HCT116 (cell line): ENCODE results near the gene TXNRD3. TPM values are rescaled to one million over a fixed set of nuclear protein-coding genes. Genes with fewer than 3 reads are reported as not detected.

Experiments
- ATAC-seq: fragments of 200-7000 bp; cut with Tn5 transposase; 2 replicates; pipeline ENCODE4 v1.9.1; 2020; ENCODE audit warnings: mild to moderate bottlenecking, moderate library complexity
- BruUV-seq: library from RNA; stranded (reverse); fragments of 400-500 nt; replicated peaks from 2 replicates; lab custom pipeline; 2021; lab: Mats Ljungman, UMichigan
- CTCF ChIA-PET: fragments of 300-600 bp; sonication (Branson Sonifier 250); formaldehyde crosslinking; loops from one replicate; lab custom pipeline; 2021; ENCODE audit warnings: antibody characterized with exemption; lab: Charles Lee
- POLR2A ChIA-PET: fragments of 300-600, 350-600 bp; sonication (Branson Sonifier 250); formaldehyde crosslinking; loops from one replicate; lab custom pipeline; 2021; ENCODE audit warnings: antibody characterized with exemption; lab: Charles Lee
- RAD21 ChIA-PET, 2 experiments: fragments of 300-600 bp; sonication (Branson Sonifier 250); formaldehyde crosslinking; loops; one replicate each; lab custom pipeline; 2023; ENCODE audit warnings: low total read pairs in 2 of 2; ENCODE audit not compliant: uncharacterized antibody in 2 of 2, unreplicated experiment in 2 of 2, low non-redundant PET in 1 of 2; lab: Charles Lee
- DNase-seq: peaks from one replicate; pipeline ENCODE4 v3.0.0-alpha.2; 2010; ENCODE audit warnings: low read depth, low spot score
- H2AFZ ChIP-seq: fragments of 200-600 bp; shearing (Covaris generic), sonication (generic); 2 replicates; pipeline ENCODE4 v1.6.1; 2017; ENCODE audit warnings: low read depth, mixed run types, mixed read lengths, antibody characterized with exemption, low read length; ENCODE audit not compliant: poor library complexity, severe bottlenecking
- H3K27ac ChIP-seq: 2 replicates; pipeline ENCODE4 v1.5.1; 2012; ENCODE audit warnings: low read depth, low read length
- H3K27me3 ChIP-seq: fragments of 200-600 bp; sonication (generic); 2 replicates; pipeline ENCODE4 v1.6.1; 2016; ENCODE audit warnings: mixed run types, low read length, mixed read lengths; ENCODE audit not compliant: insufficient read depth
- H3K36me3 ChIP-seq, 2 experiments: fragments of 200-500 bp in 1 of 2; fragments of 200-600 bp in 1 of 2; sonication (Bioruptor generic) in 1 of 2; sonication (generic) in 1 of 2; 2 replicates each; pipeline versions ENCODE4 v1.5.1 to v1.6.1; 2014 to 2016; ENCODE audit warnings: low read length in 2 of 2, inconsistent platforms in 1 of 2, mixed read lengths in 1 of 2, mixed run types in 1 of 2; ENCODE audit not compliant: insufficient read depth in 2 of 2, control insufficient read depth in 1 of 2
- H3K4me1 ChIP-seq, 2 experiments: fragments of 200-600 bp in 1 of 2; sonication (generic) in 1 of 2; 2 replicates each; pipeline versions ENCODE4 v1.5.1 to v1.6.1; 2012 to 2017; ENCODE audit warnings: low read length in 2 of 2, inconsistent platforms in 1 of 2, mild to moderate bottlenecking in 1 of 2, mixed read lengths in 1 of 2, mixed run types in 1 of 2, moderate library complexity in 1 of 2; ENCODE audit not compliant: insufficient read depth in 2 of 2, control insufficient read depth in 1 of 2
- H3K4me2 ChIP-seq: fragments of 200-600 bp; sonication (generic); 2 replicates; pipeline ENCODE4 v1.6.1; 2017; ENCODE audit warnings: mixed run types, low read length, mixed read lengths
- H3K4me3 ChIP-seq, 2 experiments: fragments of 200-600 bp in 1 of 2; sonication (generic) in 1 of 2; replicated peaks in 1 of 2; 2 replicates each; pipeline ENCODE4 v1.5.1; 2011 to 2016; ENCODE audit warnings: low read length in 2 of 2, control low read depth in 1 of 2, low read depth in 1 of 2, mild to moderate bottlenecking in 1 of 2, mixed read lengths in 1 of 2, mixed run types in 1 of 2
- H3K79me2 ChIP-seq: fragments of 200-600 bp; sonication (generic); 2 replicates; pipeline ENCODE4 v1.6.1; 2017; ENCODE audit warnings: mild to moderate bottlenecking, mixed run types, low read length, moderate library complexity, mixed read lengths; ENCODE audit not compliant: insufficient read depth
- H3K9ac ChIP-seq: fragments of 200-600 bp; sonication (generic); 2 replicates; pipeline ENCODE4 v1.6.1; 2016; ENCODE audit warnings: low read length, mixed read lengths
- H3K9me2 ChIP-seq: fragments of 200-600 bp; sonication (generic), shearing (Covaris generic); 2 replicates; pipeline ENCODE4 v1.6.1; 2017; ENCODE audit warnings: mixed run types, mild to moderate bottlenecking, moderate library complexity; ENCODE audit not compliant: insufficient read depth
- H3K9me3 ChIP-seq, 2 experiments: fragments of 200-500 bp in 1 of 2; fragments of 200-600 bp in 1 of 2; sonication (Bioruptor generic) in 1 of 2; sonication (generic) in 1 of 2; 2 replicates each; pipeline ENCODE4 v1.6.1; 2014 to 2017; ENCODE audit warnings: low read length in 2 of 2, mixed read lengths in 2 of 2, inconsistent platforms in 1 of 2, low read depth in 1 of 2, mild to moderate bottlenecking in 1 of 2, mixed run types in 1 of 2, moderate library complexity in 1 of 2; ENCODE audit not compliant: control insufficient read depth in 1 of 2, insufficient read depth in 1 of 2
- H4K20me1 ChIP-seq: fragments of 200-600 bp; sonication (generic), shearing (Covaris generic); 2 replicates; pipeline ENCODE4 v1.6.1; 2017; ENCODE audit warnings: mixed run types, mild to moderate bottlenecking, moderate library complexity; ENCODE audit not compliant: insufficient read depth
- CBX3 ChIP-seq: IDR thresholded peaks from 2 replicates; pipeline ENCODE4 v1.6.1; 2012; ENCODE audit warnings: low read depth
- CEBPB ChIP-seq: IDR thresholded peaks from 2 replicates; pipeline ENCODE4 v1.6.1; 2012; ENCODE audit warnings: low read depth
- EGR1 ChIP-seq: IDR thresholded peaks from 2 replicates; pipeline ENCODE4 v1.6.1; 2012; ENCODE audit warnings: low read depth
- ELF1 ChIP-seq: IDR thresholded peaks from 2 replicates; pipeline ENCODE4 v1.6.1; 2012; ENCODE audit warnings: low read depth, borderline replicate concordance
- EZH2 ChIP-seq: fragments of 200-600 bp; sonication (generic); IDR thresholded peaks from 2 replicates; pipeline ENCODE4 v1.6.1; 2017; ENCODE audit warnings: antibody characterized with exemption, mixed run types
- EZH2phosphoT487 ChIP-seq: fragments of 200-600 bp; IDR thresholded peaks from 2 replicates; pipeline ENCODE4 v1.6.1; 2018; ENCODE audit warnings: antibody characterized with exemption, borderline replicate concordance
- FOSL1 ChIP-seq: IDR thresholded peaks from 2 replicates; pipeline ENCODE4 v1.6.1; 2012; ENCODE audit warnings: low read depth
- POLR2A ChIP-seq: IDR thresholded peaks from 2 replicates; pipeline ENCODE4 v1.7.0; 2011; ENCODE audit warnings: borderline replicate concordance; ENCODE audit not compliant: insufficient read depth, insufficient read length; ENCODE audit errors: extremely low read depth
- RAD21 ChIP-seq: IDR thresholded peaks from 2 replicates; pipeline ENCODE4 v1.6.1; 2012; ENCODE audit warnings: low read depth, mild to moderate bottlenecking
- SP1 ChIP-seq: IDR thresholded peaks from 2 replicates; pipeline ENCODE4 v1.6.1; 2012; ENCODE audit warnings: low read depth
- SRF ChIP-seq: IDR thresholded peaks from 2 replicates; pipeline ENCODE4 v1.6.1; 2012; ENCODE audit warnings: low read depth
- TCF7L2 ChIP-seq: IDR thresholded peaks from 2 replicates; pipeline ENCODE4 v1.7.0; 2011; ENCODE audit warnings: borderline replicate concordance, inconsistent platforms; ENCODE audit not compliant: insufficient read depth, insufficient read length; ENCODE audit errors: extremely low read depth
- YY1 ChIP-seq: IDR thresholded peaks from 2 replicates; pipeline ENCODE4 v1.6.1; 2011; ENCODE audit warnings: low read length, low read depth, moderate library complexity, mild to moderate bottlenecking; ENCODE audit not compliant: insufficient replicate concordance; ENCODE audit errors: extremely low read depth
- ZFX ChIP-seq: fragments of 450-650 bp; IDR thresholded peaks from 2 replicates; pipeline ENCODE4 v1.6.1; 2017
- ZNF274 ChIP-seq: fragments of 200-500 bp; sonication (Bioruptor generic); IDR thresholded peaks from 2 replicates; pipeline ENCODE4 v1.6.1; 2014; ENCODE audit warnings: mild to moderate bottlenecking, low read depth, low read length, inconsistent platforms
- intact Hi-C: fragments of 100-400 bp; cut with micrococcal nuclease; formaldehyde crosslinking; loops from 2 replicates; pipeline ENCODE4 v1.10.0; 2022
- total RNA-seq: library from RNA; stranded (reverse); gene quantifications from one replicate; pipeline ENCODE4 v1.2.1, GENCODE V29; 2021; ENCODE audit not compliant: unreplicated experiment
- TF ChIP-seq, protein P1 (sequence below): IDR thresholded peaks from 2 replicates; pipeline ENCODE4 v1.6.1; 2012
- TF ChIP-seq, protein P2 (sequence below): IDR thresholded peaks from 2 replicates; pipeline ENCODE4 v1.6.1; 2012
- TF ChIP-seq, protein P3 (sequence below), 3 experiments: fragments of 200-600 bp in 1 of 3; sonication (generic) in 1 of 3; IDR thresholded peaks in 2 of 3; conservative IDR thresholded peaks in 1 of 3; 2 replicates each; pipeline ENCODE4 v1.5.1; 2012 to 2017; ENCODE audit warnings: low read depth in 2 of 3, low read length in 2 of 3, antibody characterized with exemption in 1 of 3, borderline replicate concordance in 1 of 3, control low read depth in 1 of 3, mild to moderate bottlenecking in 1 of 3, mixed read lengths in 1 of 3, mixed run types in 1 of 3, moderate library complexity in 1 of 3; ENCODE audit not compliant: insufficient read depth in 1 of 3
- TF ChIP-seq, protein P4 (sequence below): IDR thresholded peaks from 2 replicates; pipeline ENCODE4 v1.6.1; 2011; ENCODE audit warnings: mild to moderate bottlenecking, low read length, moderate library complexity; ENCODE audit not compliant: insufficient replicate concordance; ENCODE audit errors: extremely low read depth
- TF ChIP-seq, protein P5 (sequence below): IDR thresholded peaks from 2 replicates; pipeline ENCODE4 v1.6.1; 2012; ENCODE audit warnings: low read depth

TXNRD3 gene
- total RNA-seq, 1 experiment from 2014 or later: 19.3 TPM

DNA sequence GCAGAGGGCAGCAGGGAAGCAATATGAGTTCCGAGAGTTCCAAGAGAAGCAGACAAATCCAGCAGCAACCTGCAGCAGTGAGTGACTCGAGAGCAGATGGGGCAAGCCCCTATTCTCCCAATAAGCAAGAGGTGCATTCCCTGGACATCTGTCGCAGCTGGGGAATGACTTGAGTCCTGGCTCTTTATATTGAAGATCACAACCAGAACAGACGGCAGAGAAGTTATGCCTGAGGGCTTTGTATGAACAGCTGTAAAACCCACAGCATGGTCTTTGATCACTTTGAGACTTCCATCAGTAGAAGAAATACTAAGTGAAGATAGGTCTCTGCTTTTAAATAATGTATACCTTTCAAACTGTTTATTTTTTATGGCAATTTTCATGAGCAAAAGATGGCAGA is 72.6 kb downstream of the TXNRD3 start:
- ChIA-PET CTCF (no interaction called here), RAD21 (no interaction called here)
- no peak overlapping the region for H2AFZ ChIP-seq
- H3K4me3 ChIP-seq: no peak overlapping the region
- BruUV-seq: no TSS peak
- intact Hi-C loops: no loop called here
- DNase-seq: no peak
- H3K4me2 ChIP-seq: no peak overlapping the region
- H3K9me2 ChIP-seq: no peaks in the 10 kb centered on the region
- H3K9me3 ChIP-seq: no peaks in the 10 kb centered on the region
- TF ChIP-seq EZH2 (no peak), SP1 (no peak), POLR2A (no peak), EZH2phosphoT487 (no peak), ZNF274 (no peak), YY1 (no peak), CBX3 (no peak), CEBPB (no peak), TCF7L2 (no peak), FOSL1 (no peak), RAD21 (no peak), ELF1 (no peak), SRF (no peak), EGR1 (no peak), ZFX (no peak)
- TF ChIP-seq, protein P1, sequence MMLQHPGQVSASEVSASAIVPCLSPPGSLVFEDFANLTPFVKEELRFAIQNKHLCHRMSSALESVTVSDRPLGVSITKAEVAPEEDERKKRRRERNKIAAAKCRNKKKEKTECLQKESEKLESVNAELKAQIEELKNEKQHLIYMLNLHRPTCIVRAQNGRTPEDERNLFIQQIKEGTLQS: no peak
- TF ChIP-seq, protein P2, sequence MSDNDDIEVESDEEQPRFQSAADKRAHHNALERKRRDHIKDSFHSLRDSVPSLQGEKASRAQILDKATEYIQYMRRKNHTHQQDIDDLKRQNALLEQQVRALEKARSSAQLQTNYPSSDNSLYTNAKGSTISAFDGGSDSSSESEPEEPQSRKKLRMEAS: no peak
- TF ChIP-seq, protein P3, sequence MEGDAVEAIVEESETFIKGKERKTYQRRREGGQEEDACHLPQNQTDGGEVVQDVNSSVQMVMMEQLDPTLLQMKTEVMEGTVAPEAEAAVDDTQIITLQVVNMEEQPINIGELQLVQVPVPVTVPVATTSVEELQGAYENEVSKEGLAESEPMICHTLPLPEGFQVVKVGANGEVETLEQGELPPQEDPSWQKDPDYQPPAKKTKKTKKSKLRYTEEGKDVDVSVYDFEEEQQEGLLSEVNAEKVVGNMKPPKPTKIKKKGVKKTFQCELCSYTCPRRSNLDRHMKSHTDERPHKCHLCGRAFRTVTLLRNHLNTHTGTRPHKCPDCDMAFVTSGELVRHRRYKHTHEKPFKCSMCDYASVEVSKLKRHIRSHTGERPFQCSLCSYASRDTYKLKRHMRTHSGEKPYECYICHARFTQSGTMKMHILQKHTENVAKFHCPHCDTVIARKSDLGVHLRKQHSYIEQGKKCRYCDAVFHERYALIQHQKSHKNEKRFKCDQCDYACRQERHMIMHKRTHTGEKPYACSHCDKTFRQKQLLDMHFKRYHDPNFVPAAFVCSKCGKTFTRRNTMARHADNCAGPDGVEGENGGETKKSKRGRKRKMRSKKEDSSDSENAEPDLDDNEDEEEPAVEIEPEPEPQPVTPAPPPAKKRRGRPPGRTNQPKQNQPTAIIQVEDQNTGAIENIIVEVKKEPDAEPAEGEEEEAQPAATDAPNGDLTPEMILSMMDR (IDR thresholded peaks at IDR 0.05 in 2 of 3, conservative IDR thresholded peaks at IDR 0.05 in 1 of 3; ENCODE audit: borderline replicate concordance in 1 of 3, insufficient read depth in 1 of 3, low read depth in 2 of 3, low read length in 2 of 3): no peak
- TF ChIP-seq, protein P4, sequence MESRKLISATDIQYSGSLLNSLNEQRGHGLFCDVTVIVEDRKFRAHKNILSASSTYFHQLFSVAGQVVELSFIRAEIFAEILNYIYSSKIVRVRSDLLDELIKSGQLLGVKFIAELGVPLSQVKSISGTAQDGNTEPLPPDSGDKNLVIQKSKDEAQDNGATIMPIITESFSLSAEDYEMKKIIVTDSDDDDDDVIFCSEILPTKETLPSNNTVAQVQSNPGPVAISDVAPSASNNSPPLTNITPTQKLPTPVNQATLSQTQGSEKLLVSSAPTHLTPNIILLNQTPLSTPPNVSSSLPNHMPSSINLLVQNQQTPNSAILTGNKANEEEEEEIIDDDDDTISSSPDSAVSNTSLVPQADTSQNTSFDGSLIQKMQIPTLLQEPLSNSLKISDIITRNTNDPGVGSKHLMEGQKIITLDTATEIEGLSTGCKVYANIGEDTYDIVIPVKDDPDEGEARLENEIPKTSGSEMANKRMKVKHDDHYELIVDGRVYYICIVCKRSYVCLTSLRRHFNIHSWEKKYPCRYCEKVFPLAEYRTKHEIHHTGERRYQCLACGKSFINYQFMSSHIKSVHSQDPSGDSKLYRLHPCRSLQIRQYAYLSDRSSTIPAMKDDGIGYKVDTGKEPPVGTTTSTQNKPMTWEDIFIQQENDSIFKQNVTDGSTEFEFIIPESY: no peak
- TF ChIP-seq, protein P5, sequence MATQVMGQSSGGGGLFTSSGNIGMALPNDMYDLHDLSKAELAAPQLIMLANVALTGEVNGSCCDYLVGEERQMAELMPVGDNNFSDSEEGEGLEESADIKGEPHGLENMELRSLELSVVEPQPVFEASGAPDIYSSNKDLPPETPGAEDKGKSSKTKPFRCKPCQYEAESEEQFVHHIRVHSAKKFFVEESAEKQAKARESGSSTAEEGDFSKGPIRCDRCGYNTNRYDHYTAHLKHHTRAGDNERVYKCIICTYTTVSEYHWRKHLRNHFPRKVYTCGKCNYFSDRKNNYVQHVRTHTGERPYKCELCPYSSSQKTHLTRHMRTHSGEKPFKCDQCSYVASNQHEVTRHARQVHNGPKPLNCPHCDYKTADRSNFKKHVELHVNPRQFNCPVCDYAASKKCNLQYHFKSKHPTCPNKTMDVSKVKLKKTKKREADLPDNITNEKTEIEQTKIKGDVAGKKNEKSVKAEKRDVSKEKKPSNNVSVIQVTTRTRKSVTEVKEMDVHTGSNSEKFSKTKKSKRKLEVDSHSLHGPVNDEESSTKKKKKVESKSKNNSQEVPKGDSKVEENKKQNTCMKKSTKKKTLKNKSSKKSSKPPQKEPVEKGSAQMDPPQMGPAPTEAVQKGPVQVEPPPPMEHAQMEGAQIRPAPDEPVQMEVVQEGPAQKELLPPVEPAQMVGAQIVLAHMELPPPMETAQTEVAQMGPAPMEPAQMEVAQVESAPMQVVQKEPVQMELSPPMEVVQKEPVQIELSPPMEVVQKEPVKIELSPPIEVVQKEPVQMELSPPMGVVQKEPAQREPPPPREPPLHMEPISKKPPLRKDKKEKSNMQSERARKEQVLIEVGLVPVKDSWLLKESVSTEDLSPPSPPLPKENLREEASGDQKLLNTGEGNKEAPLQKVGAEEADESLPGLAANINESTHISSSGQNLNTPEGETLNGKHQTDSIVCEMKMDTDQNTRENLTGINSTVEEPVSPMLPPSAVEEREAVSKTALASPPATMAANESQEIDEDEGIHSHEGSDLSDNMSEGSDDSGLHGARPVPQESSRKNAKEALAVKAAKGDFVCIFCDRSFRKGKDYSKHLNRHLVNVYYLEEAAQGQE: no peak
- TF ChIP-seq, all 23 proteins: peak for 0
- Histone ChIP-seq H3K27me3 (no peaks in the 10 kb centered on the region), H3K36me3 (no peaks in the 10 kb centered on the region), H3K79me2 (no peaks in the 10 kb centered on the region), H3K27ac (no peak overlapping the region), H4K20me1 (no peaks in the 10 kb centered on the region), H3K4me1 (no peaks in the 10 kb centered on the region), H3K9ac (no peak overlapping the region)
- POLR2A ChIA-PET: no interaction called here
- no peak for ATAC-seq
